PC-3 (cell line): ENCODE results near the gene SLC22A4.

ENCODE experiments used
- EZH2 ChIP-seq: fragments of 300-600 bp; sonication (generic); IDR thresholded peaks from one replicate; pipeline ENCODE4 v1.6.1; 2017; ENCODE audit warnings: antibody characterized with exemption, mild to moderate bottlenecking, low read length; ENCODE audit not compliant: unreplicated experiment
- TF ChIP-seq, protein P1 (sequence below): fragments of 300-600 bp; sonication (generic); conservative IDR thresholded peaks from 2 replicates; pipeline ENCODE4 v1.5.1; 2017; ENCODE audit warnings: antibody characterized with exemption, low read depth, mild to moderate bottlenecking, low read length

DNA sequence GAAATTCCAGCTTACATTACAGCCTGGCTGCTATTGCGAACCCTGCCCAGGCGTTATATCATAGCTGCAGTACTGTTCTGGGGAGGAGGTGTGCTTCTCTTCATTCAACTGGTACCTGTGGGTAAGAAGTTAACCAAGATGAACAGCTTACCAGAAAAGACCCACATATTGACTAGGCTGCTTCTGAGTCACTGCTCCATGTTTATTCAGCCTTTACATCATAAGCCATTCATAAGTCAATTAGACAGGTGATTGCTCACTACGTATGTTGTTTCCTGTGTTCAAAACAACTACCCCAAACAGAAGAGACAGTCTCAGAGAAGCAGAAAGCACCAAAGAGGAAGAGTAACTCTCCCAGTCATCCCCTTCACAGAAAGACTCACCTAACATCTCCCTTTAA is 40.6 kb downstream of the SLC22A4 start:
- TF ChIP-seq, protein P1, sequence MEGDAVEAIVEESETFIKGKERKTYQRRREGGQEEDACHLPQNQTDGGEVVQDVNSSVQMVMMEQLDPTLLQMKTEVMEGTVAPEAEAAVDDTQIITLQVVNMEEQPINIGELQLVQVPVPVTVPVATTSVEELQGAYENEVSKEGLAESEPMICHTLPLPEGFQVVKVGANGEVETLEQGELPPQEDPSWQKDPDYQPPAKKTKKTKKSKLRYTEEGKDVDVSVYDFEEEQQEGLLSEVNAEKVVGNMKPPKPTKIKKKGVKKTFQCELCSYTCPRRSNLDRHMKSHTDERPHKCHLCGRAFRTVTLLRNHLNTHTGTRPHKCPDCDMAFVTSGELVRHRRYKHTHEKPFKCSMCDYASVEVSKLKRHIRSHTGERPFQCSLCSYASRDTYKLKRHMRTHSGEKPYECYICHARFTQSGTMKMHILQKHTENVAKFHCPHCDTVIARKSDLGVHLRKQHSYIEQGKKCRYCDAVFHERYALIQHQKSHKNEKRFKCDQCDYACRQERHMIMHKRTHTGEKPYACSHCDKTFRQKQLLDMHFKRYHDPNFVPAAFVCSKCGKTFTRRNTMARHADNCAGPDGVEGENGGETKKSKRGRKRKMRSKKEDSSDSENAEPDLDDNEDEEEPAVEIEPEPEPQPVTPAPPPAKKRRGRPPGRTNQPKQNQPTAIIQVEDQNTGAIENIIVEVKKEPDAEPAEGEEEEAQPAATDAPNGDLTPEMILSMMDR = no peak
- TF ChIP-seq EZH2 = no peak
